ENCODE measurements around the gene CGN.
A peak's percentile ranks its signal among the peaks of the same experiment; 100 is the strongest.

Gene CGN

DNA sequence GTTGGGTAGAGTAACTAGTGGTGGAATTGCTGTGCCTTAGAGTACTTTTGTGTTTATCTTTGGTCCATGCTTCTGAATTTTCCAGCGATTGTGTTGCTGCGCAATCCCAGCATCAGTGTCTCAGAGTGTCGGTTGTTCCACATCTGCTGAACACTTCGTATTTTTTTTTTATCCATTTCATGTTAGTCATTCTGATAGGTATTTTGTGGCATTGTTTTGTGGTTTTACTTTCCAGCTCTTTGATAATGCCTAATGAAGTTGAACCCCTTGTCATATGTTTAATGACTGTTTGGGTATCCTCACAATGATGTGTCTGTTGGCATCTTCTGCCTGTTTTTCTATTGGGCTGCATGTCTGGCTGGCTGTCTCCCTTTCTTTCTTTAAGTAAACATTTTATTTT is 42.5 kb downstream of the CGN start:
- no peak for DNase-seq (ENCODE audit: low read depth in 2 of 2)

DNA sequence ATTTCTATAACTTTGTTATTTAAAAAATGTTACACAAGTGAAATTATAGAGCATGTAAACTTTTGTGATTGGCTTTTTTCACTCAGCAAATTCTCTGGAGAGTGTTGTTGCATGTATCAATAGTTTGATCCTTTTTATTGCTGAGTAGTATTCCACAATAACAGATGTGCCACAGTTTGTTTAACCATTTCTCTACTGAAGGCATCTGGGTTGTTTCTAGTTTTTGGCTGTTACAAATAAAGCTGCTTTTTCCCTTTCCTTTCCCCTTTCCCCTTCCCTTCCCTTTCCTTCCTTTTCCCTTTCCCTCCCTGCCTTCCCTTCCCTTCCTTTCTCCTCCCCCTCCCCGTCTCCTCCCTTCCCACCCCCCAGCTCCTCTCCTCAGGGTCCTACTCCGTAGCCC is 44.9 kb downstream of the CGN start:
- DNase-seq (ENCODE audit: low read depth in 2 of 2) = no peak

DNA sequence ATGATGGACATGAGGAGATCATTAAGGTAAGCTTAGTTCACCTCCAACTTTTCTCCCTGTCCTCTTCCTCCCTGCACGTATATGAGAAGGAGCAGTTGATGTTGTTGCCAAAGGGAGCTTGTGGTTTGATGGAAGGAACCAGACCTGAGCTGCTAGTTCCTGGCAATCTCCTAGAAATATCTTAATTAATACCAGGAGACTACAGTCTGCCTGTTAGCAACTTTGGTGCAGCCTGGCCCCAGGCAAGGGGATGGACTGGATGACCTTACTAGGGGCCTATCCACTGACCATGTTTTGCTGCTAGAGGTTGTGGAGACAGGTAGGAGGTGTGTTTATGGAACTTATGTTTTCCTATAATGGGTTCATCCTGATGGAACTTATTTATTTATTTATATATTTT is 51.5 kb downstream of the CGN start:
- DNase-seq (ENCODE audit: low read depth in 2 of 2) = no peak

DNA sequence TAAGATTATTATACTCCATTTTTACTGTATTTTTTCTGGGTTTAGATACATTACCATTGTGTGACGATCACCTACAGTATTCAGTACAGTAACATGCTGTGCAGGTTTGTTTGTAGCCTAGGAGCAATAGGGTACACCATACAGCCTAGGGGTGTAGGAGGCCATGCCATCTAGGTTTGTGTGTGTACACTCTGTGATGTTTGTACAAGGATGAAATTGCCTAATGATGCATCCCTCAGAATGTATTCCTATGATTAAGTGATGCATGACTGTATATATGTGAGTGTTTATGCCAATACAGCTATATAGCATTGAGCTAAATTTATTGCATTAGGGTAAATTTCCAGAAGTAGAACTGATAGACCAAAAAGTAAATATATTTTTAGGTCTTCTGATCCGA is 52.2 kb downstream of the CGN start:
- no peak for DNase-seq (ENCODE audit: low read depth in 2 of 2)

DNA sequence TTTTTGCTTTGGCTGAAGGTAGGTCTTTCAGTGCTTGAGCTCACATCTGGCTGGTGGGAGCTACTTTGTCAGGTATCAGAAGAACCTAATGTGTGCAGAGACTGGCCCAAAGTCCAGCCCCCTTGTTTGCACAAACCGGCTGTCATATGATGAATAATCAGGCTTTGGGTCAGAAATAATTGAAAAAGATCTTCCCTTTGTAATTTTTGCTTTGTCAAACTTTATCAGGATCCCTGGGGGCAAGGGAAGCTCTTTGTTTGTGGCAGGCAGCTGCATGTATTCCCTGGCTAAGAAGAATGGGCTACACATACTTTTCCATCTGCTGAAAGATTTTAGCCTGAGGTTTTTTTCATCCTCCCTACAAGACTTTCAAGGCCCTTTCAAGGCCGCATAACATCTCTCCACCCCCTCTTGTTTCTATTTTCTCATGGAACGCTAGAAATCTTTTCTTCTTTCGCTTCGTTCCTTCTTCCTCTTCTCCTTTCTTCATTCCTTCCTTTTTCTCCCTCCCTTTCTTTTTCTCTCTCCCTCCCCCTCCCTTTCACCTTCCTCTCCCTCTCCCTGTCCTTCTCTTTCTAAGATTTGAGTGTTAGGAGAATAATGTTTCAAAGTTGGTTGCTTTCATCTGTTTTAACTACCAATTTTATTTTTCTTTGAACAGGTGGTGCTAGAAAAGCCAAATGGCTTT is 54.5 kb downstream of the CGN start:
- no peak for DNase-seq (ENCODE audit: low read depth in 2 of 2)

DNA sequence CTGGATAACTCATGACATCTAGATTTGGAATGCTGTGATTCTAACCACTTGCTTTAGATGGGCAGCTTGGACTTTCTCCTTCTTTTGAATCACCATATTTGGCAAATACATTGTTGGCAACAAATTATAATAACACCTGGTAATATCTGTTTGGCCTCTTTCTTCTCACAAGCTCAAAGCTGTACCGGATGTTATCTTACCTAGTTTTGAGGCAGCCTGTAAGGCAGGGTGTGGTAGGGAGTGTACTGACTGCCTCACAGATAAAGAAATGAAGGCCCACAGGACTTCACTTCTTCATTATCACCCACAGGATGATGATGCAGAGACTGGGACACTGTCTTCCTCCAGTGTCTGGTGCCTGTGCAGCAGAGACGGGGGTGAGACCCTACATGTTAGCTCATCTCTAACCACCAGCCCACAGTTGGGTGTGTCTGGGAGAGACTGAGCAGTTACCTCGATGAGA is 57.5 kb downstream of the CGN start:
- peak; percentile 4 to 12 for DNase-seq (ENCODE audit: low read depth in 2 of 2)

DNA sequence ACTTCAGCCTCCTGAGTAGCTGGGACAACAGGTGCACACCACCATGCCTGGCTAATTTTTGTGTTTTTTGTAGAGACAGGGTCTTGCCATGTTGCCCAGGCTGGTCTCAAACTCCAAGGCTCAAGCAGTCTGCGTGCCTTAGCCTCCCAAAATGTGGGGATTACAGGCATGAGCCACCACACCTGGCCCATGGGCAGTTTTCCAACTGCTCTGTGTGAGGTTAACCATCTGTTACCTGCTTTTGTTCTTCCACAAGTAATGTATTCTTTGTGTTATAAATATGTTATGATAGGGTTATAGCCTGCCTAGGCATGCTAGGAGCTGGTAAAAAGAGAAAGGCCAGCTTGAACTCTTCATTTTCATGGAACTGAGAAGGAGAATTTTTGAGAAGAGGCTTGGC is 59.6 kb downstream of the CGN start:
- DNase-seq (ENCODE audit: low read depth in 2 of 2) = no peak

DNA sequence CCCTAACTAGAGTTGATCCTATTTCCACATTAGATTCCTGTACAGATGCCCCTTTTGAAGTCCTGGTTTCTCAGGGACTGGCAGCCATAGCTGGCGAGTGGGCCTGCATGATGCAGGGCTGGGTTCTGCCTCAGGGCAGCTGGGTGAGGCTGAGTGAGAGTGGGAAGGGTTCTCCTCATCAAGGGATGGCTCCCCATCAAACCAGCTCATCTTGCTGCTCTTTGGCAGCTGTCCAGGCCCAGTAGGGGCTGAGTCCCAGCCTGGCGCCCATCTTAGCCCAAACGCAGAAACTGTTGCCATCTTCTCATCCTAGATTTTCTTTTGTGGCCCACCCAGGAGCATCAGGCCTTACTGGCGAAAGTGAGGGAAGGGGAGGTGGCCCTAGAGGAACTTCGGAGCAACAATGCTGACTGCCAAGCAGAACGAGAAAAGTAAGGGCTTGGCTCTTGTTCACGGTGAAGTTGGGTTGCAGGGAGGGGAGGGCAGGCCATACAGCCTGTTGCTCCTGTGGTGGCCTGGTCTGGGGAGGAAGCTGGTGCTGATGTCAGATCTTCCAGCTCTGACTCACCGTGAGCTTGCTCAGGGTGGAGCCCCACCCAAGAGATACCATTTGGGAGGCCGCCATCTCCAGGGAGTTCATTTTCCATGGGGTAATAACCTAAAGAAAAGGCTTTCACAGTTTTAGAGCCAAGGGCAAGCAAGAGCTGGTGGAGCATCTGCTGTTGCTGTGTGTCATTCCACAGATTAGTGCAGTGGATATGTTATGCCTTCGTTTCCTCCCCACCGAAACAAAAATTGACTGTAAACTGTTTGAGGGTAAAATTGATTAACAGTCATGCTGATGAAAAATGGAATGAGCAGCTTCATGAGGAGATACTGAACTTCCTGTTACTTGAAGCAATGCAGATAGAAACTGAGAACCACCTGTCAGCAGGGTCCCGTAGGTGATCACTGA is 63.7 kb downstream of the CGN start:
- DNase-seq (ENCODE audit: low read depth in 2 of 2) = no peak

DNA sequence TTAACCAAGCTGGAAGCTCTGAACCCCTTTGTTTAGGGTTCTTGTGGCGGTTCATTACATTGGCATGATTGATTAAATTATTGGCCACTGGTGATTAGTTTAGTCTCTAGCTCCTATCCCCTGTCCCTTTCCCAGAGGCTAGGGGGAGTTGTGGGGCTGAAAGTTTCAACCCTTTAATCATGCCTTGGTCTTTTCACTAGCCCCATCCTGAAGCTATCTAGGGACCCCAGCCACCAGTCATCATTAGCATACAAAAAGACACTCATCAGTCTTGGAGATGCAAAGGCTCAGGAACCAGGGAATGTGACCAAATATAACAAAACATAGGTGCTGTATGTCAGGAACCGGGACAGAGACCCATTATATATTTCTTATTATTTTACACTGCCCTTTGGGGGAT is 66.0 kb downstream of the CGN start:
- no peak for DNase-seq (ENCODE audit: low read depth in 2 of 2)

DNA sequence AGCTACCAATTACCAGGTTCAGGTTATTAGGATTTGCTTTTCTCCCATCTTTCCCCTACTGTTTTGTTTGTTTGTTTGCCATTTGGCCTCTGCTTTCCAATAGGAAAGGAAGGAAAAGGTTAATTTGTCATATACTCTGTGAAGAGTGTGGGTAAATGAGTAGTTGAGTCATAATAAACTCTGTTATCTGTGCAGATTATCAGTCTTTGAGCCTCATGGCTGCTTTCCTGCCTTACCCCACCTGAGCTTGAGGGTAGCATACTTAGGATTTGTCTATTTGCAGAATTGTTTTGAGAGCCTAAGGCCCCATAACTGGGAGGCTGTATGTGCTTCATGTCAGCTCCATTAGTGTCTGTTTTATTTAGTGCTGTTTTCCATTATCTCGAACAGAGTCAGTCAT is 67.8 kb downstream of the CGN start:
- no peak for DNase-seq (ENCODE audit: low read depth in 2 of 2)

DNA sequence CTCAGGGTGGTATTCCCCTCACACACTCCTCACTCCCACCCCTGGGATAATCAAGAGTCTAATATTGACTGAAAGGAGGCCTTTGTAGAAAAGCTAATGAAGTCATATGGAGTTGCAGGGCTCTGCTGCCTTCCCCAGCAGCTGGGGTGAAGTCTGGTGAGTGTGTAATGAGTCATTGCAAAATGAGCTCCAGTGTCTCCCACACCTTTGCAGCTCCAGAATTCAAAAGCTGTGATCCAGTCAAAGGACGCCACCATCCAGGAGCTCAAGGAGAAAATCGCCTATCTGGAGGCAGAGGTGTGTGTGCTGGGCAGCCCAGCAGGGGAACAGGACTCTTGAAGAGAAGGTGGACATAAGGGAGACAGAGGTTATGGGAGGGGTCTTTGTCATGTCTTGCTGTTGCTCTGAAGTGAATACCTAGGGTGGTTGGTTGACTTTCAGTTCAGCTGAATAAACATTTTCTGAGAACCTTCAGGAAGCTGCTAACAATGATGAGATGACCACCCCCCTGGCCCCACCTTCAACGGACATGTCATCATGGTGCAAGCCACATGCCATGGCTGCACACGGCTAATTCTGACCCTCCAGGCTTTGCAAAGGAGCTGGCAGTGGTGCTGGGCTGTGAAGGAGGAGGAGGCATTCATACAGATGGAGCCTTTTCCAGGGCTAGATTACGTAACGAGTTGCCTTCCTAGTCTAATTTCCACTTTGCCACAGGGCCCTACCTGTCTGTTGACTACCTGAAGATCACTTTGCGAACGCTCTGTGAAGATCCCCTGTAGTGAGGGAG is 68.4 kb downstream of the CGN start:
- DNase-seq (ENCODE audit: low read depth in 2 of 2) = no peak

DNA sequence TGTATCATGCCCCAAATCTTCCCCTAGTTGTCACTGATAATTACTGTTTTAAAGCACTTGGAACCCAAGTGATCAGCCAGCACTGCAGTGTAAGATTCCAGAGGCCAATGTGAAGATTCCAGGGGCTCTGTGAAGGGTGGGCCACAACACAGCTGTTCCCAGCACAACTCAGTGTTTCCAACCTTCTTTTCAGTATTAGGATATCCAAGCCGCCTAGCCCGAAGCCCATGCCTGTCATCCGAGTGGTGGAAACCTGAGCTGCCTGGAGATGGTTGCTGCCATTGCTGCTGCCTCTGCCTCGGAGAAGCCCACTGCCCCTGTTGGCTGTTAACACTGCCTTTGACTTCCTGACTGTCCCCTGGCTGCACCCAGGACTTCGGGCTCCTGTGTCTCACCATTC is 70.3 kb downstream of the CGN start:
- no peak for DNase-seq (ENCODE audit: low read depth in 2 of 2)

DNA sequence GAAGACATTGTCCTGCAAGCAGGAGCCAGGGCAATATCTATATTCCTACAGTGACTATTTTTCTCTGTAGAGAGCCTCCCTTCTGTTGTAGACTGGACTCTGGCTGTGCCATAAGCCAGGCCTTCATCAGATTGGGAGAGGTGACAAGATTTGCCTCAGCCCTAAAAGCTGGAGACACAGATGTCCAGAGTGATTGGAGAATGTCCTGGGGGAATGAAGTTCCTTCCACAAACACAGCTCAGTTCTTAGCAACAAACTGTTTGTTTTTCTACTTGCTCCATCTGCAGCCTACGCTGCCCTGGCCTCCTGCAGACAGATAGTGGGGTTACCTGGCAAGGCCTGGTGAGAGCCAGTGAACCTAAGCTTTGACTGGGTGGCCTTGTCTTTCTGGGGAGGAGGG is 70.7 kb downstream of the CGN start:
- no peak for DNase-seq (ENCODE audit: low read depth in 2 of 2)

DNA sequence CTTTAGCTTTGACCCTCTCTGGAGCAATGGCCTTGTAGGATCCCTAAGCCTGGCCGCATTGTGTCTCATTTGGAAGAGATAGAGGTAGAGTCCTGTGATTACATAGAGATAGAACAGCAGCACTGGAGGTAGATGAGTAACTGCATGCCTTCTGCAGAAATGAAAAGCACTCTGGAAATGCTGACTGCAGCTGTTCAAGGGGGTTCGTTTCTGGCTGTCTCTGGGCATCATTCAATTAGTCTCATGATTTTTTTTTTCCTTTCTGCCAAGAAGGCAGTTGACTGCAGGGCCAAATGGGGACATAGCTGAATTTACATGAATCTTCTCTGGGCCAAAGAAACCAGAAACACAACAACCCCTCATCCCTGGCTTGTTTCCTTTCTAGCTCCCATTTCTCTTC is 72.6 kb downstream of the CGN start:
- no peak for DNase-seq (ENCODE audit: low read depth in 2 of 2)

DNA sequence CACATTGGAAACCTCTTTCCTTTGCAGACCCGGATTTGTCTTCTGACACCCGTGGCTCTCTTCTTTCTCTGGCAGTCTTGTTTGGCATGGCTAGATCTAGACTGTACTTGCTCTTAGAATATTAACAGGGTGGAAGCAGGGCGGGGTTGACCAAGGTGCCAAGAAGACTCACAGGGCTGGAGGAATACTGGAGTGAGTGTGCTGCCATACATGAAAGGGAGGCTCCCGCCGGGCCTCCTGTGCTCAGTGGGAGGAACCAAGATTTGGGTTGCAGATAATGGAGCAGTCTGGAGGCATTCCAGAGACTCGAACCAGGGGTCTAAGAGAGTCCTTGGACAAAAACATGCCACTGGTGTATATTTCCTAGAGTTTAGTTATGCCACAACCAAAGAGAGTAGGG is 73.1 kb downstream of the CGN start:
- no peak for DNase-seq (ENCODE audit: low read depth in 2 of 2)

DNA sequence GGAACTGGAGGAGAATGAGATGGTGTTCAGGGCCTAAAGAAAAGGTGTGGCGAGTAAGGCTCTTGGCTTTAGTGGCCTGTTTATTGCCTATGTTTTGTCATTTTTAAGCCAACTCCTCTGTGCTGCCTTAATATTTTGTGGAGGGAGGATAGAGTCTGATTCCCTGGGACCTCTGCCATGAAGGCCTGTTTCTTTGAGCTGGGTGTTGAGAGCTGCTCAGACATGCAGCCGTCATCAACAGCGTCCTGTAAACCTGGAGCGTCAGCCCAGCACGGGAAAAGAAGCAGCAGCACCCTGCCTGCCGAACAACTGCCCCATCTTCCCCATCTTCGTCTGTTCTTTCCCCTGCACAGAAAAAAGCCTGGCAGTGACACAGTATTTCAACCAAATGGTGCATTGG is 73.6 kb downstream of the CGN start:
- no peak for DNase-seq (ENCODE audit: low read depth in 2 of 2)

DNA sequence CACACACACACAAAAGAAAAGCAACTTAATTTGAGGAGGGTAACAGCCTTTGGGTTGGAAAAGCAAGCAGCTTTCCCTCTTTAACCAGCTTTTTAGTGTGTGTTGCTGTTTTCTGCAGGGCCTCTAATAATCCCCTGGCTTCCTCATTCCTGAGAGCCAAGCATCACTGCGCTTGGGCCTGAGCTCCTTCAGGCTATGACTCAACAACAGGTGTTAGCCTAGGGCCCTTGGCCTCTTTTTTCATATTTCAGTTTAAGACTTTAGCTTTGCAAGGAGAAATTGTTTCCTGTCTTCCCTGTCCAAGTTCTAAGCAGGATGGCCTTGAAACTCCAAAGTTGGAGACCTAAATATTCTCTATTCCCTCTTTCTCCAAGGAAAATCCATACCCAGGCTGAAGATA is 74.4 kb downstream of the CGN start:
- no peak for DNase-seq (ENCODE audit: low read depth in 2 of 2)
